HG02884 (cell line): Measurements from ENCODE around the gene GCNT2.
"Not testable (repeated sequence)": the region's sequence is repeated elsewhere in the genome, so short reads cannot be mapped to it uniquely, and the experiment has no call there.

Experiments used
- ATAC-seq: cut with Tn5 transposase; IDR thresholded peaks from one replicate; pipeline ENCODE4 v1.9.1; 2021; ENCODE audit warnings: mild to moderate bottlenecking, moderate library complexity; ENCODE audit not compliant: unreplicated experiment

Gene GCNT2

DNA sequence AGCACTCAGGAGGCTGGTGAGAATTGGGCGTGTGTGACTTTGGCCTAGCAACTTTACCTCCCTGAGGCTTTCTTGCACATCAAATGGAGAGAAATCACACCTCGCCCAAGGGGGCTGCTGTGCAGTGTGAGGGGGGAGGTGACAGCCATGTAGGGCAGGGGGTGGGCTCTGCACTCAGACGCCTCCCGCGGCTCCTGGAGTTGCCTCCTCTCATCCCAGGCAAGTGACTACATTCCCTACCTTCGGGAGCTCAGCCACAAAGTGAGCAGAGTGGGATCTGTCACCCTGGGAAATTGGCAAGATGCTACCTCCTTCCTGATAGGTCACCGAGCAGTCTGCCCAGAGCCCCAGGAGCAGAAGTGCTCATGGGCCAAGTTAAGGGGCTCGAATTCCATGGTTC, 56.0 kb downstream of the GCNT2 start:
- ATAC-seq = no peak

DNA sequence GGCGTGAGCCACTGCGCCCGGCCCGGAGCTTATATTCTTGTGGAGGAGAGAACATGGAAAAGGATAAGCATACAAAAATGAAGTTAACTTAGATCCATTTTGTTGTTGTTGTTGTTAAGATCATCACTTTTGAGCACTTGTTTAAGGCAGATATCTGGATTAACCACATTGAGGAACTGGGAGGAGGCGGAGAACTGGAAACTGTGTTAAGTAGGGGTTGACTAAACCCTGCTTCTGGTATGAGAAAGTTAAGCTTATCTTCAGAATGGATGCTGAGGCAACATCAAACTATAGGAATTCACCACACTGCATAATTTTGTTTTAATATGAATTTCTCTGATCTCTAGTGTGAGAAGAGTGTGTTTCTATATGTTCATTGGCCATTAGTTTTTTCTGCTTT, 57.6 kb downstream of the GCNT2 start:
- no peak for ATAC-seq

DNA sequence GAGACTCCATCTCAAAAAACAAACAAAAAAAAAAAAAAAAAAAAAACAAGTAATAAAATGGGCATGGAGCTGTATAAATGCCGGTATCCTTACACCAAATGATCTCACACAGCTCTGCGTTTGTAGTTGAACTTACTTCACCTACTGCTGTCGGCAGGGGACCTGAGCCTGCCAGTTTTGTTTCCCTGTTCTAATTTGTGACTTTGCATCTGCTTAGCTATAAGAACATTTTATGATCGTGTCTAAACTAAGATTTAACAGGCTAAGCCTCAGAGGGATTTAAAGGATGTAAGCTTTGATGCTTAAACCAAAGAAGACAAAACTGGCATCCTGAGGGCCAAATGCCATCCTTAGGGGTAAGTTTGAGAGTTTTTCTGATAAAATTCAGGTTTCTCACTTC, 58.7 kb downstream of the GCNT2 start:
- ATAC-seq = no peak

DNA sequence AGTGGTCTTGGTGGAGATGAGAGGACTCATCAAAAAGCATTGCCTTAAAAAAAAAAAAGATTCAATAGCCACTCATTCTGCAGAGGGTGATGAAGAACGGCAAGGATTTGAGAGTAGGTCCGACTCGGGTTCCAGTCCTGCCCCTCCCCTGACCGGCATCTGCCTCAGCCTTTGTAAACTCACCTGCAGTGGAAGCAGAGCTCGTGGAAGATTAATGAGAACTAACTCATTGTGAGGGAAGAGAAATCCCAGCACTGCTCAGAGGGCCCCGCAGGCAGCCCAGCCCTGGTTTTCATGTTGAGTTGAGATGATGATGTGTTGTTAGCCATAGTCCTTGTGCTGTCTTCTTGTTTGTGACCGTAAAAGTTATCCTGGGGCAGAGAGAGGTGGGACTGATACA, 59.4 kb downstream of the GCNT2 start:
- ATAC-seq = no peak

DNA sequence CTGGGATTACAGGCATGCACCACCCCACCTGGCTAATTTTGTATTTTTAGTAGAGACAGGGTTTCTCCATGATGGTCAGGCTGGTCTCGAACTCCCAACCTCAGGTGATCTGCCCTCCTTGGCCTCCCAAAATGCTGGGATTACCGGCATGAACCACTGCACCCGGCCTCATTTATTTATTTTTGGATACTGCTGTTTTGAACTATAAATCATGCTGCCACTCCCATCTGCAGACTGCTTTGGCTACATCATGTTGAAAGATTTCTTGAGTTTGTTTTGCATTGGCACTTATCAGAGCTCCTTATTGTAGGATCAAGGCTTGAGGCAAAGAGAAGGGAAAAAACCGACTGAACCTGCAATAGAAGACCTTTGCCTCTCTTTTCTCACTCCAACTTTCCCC, 60.3 kb downstream of the GCNT2 start:
- ATAC-seq = not testable (repeated sequence)

DNA sequence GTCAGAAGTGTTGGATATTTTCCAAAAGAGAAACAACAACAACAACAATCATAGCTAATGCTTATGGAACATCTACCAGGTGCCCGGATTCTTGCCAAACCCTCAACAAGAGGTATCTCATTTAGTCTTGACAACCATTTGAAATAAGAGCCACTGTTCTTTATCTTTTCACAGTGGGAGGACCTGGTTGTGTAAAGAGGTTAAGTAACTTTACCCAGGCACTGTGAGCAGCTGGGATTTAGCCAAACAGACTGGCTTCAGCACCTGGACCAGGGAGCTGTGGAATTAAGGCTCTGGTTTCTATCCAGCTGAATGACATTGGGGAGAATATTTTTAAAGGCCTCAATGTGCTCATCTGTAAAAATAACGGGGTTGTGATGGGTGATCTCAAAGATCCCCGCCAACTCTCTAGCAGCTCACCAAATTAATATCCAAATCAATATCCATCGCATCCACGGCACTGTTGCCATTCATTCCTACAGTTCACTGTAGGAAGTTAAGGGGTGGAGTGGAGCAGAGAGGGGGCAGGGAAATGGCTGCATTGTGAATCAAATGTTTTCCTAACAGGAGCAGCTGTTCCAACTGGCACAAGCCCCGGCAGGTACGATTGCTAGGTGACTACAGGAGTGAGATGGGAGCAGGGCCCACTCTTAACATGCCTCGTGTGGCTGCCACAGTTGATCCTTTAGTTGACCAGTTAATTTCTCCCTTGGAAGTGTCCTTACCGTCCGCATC, 61.8 kb downstream of the GCNT2 start:
- ATAC-seq = no peak

DNA sequence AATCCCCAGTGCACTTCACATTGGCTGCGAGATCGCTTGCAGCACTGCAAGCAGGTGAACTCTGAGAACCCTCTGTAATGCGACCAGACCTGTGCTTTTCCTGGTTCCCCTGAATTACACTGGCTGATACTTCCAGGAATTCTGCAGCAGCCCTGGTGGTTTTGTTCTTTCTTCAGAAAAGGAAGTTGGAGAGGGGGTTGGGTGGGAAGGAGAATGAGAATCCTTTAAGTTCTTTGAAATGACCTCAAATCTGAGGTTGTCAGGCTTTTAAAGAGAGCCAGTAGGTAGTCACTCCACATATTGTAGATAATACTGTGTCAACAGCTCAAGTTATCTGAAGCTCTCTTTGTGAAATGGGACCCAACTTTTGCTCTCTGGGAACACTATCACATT, 62.4 kb downstream of the GCNT2 start:
- ATAC-seq = no peak

DNA sequence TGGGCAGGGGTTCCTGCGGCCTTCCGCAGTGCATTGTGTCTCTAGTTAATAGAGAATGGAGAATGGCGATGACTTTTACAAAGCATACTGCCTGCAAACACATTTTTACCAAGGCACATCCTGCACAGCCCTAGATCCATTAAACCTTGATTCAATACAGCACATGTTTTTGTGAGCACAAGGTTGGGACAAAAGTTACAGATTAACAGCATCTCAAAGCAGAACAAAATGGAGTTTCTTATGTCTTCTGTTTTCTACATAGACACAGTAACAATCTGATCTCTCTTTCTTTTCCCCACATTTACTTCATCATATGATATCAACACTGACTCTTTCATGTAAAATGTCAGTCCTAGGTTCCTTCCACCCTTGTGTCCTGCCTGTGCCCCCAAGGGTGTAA, 63.5 kb downstream of the GCNT2 start:
- ATAC-seq = no peak

DNA sequence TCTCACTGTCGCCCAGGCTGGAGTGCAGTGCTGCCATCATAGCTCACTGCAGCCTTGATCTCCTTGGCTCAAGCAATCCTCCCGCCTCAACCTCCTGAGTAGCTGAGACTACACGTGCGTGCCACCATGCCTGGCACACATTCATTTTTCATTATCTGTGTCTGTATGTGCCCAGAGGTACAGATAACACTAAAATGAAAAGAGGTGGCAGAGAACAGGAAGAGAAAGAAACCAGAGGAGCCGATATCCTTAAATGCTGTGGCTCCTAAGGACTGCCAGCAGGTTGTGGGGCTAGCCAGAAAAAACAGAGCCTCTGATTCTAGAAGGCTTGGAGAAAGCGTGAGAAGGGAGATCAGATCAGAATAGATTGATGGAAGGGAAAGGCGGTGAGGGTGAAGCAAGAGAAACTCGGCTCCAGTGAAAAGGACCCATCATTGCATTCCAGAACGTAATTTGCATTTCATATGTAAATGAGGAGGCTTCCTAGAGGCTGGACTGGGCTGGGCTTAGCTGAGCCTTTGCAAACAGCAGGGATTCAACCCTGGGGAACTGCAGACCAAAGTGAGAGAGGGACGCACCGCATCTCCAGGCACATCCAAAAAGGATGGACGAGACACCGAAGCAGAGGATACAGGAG, 64.2 kb downstream of the GCNT2 start:
- no peak for ATAC-seq

DNA sequence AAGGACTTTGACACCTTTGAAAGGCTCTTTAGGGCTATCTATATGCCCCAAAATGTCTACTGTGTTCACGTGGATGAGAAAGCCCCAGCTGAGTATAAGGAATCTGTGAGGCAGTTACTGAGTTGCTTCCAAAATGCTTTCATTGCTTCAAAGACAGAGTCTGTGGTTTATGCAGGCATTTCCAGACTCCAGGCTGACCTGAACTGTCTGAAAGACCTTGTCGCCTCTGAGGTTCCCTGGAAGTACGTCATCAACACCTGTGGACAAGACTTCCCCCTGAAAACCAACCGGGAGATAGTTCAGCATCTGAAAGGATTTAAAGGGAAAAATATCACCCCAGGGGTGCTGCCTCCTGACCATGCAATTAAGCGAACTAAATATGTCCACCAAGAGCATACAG, 65.2 kb downstream of the GCNT2 start:
- no peak for ATAC-seq

DNA sequence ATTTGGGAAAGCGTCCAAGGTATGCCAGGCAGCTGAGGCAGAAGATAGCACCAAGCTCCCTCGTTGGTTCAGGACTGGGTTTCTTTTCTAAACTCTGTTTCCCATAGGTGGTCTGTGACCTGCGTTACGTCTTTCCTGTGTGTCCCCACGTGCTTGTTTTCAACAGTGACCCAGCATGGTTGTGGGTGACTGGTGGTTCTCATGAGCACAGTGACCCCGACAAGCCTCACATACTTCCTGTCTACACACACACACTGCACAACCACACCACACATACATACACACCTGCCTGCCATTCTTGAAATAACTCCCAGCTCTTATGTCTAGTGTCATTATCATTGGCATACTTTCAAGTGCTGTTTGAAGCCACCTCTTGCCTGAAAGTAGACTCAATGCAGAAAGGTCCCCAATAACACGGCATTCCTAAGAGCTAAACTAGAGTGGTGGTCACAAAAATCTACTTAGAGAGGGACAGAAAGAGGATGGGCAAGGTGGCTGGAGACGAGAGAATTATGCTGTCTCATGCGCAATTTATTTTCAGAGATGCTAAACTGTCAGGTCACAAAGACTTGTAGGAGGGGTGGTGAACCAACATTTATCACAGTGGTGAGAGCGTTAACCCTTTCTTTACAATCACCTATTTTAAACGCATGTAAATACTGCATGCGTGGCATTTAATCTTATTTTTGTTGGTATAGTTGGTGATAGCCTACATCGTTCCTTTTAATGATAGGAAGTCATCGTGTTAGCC, 66.7 kb downstream of the GCNT2 start:
- no peak for ATAC-seq

DNA sequence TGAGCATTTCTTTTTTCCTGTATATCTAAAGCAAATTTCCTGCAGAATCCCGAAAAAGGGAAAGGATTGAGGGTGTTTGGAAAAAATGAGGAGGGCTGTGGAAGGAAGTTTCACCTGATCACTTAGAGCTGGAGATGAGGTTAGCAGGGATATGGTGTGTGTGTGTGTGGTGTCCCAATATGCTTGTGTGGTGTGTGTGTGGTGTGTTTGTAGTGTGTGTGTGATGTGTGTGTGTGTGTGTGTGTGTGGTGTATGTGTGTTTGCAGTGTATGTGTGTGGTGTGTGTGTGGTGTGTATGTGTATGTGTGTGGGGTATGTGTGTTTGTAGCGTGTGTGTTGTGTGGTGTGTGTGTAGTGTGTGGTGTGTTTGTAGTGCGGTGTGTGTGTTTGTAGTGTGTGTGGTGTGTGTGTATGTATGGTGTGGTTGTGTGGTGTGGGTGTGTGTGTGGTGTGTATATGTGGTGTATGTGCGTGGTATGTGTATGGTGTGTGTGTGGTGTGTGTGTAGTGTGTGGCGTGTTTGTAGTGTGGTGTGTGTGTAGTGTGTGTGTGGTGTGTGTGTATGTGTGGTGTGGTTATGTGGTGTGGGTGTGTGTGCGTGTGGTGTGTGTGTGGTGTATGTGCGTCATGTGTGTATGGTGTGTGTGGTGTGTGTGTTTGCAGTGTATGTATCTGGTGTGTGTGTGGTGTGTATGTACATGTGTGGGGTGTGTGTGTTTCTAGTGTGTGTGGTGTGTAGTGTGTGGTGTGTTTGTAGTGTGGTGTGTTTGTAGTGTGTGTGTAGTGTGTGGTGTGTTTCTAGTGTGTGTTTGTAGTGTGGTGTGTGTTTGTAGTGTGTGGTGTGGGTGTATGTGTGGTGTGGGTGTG, 67.6 kb downstream of the GCNT2 start:
- no peak for ATAC-seq

DNA sequence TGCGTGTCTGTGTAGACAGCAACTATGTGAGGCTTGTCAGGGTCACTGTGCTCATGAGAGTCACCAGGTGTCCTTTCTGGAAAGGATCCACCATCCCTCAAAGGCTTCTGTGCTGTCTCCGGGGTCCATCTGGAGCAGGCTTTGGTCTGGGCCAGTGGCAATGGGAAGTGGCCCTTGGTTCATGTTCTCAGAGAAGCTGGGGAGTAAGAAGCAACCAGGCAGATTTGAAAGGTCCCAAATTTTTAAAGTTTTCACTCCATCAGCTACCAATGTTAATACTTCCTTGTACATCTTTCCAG, 68.2 kb downstream of the GCNT2 start:
- ATAC-seq = no peak

DNA sequence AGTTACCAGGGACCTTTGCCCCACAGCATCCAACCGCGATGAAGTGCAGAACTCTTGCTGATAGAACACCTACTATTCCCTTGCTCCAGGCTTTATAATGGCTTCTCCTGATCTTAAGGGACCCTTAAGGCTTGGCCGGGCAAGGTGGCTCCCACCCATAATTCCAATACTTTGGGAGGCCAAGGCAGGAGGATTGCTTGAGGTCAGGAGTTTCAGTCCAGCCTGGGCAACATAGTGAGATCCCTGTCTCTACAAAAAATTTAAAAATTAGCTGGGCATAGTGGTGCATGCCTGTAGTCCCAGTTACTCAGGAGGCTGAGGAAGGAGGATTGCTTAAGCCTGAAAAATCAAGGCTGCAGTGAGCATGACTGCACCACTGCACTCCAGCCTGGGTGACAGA, 68.8 kb downstream of the GCNT2 start:
- no peak for ATAC-seq

DNA sequence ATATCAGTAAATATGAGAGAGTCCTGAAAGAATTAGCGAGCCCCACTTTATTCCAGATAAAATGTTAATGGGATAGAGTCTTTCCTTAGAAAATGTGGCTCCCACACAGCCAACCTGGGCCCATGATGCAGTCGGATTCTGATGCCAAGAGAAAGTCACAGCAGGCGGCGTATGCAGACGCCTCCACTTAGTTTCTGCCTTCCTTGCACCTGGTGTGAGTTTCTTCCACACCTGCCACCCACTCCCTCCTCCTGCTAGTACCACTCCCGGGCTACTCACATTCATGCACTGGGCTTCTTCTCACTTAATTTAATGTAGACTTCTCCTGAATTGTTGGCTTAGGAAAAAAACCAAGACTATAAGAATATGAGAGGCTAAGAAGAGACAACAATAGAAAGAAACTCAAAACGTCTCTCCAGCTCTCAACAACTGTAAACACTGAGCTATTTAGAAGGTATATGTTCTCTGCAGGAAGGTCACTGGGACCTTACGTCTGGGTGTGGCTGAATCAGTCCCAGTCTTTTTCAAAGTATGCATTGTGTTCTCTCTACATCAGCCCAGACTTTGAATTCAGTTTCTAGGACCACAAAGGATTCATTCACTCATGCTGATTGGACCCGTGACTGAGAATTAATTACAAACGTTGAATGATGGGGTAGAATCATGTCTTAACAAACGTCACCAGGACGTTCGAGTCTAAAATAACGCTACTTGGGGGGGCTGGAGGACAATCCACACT, 70.4 kb downstream of the GCNT2 start:
- no peak for ATAC-seq

DNA sequence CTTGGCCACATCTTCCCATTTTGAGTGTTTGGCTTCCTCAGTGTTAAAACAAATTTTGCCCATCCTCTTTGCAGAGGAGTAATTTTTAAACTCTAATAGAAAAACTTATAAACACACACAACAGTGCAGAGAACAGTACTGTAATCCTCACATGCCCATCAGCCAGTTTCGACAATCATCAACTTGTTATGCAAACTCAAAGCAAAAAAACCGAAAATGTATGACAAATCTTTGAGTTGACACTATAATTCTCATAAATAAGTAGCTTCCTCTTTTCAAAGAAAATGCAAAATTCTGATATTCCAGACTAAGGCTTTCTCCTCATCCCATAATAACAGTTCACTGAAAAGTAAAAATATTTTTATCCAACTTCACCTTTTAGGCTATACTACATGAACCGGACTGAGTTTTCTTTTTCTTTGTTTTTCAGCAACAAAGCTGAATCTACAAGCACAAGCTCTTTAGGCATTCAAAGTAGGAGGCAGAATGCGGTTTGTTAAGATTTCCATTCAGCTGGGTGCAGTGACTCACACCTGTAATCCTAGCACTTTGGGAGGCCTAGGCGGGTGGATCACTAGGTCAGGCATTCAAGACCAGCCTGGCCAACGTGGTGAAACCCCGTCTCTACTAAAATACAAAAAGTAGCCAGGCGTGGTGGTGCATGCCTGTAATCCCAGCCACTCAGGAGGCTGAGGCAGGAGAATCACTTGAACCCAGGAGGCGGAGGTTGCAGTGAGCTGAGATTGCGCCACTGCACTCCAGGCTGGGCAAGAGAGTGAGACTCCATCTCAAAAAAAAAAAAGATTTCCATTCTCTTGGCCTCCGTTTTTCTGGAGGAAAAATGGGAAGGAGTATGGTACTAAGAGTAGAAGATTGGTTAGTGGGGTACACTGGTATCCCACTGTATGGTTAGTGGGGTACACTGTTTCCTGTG, 74.8 kb downstream of the GCNT2 start:
- ATAC-seq = peak; percentile 40

DNA sequence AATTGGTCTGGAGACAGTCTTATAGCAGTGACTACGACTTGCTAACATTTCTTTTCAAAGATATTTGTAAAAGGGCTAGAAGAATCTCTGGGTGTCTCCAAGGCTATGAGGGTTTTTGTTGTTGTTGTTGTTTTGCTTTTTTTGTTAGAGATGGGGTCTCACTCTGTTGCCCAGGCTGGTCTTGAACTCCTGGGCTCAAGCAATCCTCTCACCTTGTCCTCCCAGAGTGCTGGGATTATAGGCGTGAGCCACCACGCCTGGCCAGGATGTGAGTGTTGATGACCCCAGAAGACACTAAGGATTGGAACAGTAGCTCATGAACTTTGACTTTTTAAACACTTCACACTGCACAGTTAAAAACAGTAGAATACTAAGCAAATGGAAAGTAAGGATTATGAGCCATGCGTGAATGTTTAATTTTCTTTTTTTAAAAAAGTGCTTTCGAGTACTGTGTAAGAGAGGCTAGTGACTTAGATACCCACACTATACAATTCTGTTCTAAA, 76.4 kb downstream of the GCNT2 start:
- ATAC-seq = no peak

DNA sequence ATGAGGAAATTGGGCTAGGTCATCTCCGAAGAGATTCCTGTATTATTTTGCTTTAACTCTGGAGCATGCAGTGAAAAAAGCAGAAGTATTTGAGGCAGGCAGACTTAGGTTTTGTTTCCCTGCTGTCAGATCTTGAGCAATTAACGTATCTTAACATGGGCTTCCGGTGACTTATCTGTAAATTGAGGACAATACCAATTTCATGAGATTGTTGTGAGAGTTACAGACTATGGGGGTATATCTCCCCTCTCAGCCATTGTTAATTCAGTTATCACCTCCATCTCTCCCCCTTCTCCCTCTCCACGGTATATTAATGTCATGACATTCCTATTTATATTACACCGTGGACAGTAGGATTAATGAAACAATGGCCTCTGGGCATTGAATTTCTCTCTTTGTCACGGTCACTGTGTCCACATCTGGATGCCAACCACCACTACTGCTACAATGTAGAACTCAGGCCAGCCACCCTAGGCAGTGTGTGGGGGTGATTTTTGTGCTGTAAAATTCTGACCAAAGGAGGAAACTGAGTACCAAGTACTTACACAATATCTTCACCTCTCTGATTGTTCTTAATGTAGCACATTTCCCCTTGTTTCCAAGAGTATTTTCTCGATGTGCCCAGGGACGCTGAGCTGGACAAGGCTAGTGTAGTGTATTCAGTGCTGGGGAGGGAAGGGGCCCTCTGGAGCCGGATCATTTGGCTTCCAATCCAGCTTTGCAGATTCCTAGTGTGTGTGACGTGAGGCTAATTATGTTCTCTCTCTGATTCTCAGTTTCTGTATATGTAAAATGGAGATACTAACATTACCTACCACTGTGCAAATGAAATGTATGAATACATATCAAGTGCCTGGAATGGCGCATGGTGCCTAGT, 77.2 kb downstream of the GCNT2 start:
- ATAC-seq = no peak
